GM10248 (cell line): ENCODE data around the gene ZFYVE1.
A peak's percentile ranks its signal among the peaks of the same experiment; 100 is the strongest.
"Not testable (repeated sequence)": the region's sequence is repeated elsewhere in the genome, so short reads cannot be mapped to it uniquely, and the experiment has no call there.

Source experiments
- CTCF ChIA-PET: fragments of 300-600 bp; sonication (Branson Sonifier 250); formaldehyde crosslinking; extraction: SDS; loops from one replicate; lab custom pipeline; 2021; ENCODE audit warnings: antibody characterized with exemption; lab: Yijun Ruan, JAX
- POLR2A ChIA-PET: fragments of 350-650 bp; sonication (Branson Sonifier 250); formaldehyde crosslinking; extraction: SDS; loops from one replicate; lab custom pipeline; 2020; ENCODE audit warnings: antibody characterized with exemption; lab: Yijun Ruan, JAX
- DNase-seq: peaks from one replicate; pipeline ENCODE4 v3.0.0; 2012; ENCODE audit errors: extremely low spot score
- CTCF ChIP-seq: IDR thresholded peaks from 2 replicates; pipeline ENCODE4 v1.5.1; 2012; ENCODE audit warnings: mild to moderate bottlenecking, low read depth; ENCODE audit errors: extremely low read depth, missing control alignments, control extremely low read depth

Gene ZFYVE1

DNA sequence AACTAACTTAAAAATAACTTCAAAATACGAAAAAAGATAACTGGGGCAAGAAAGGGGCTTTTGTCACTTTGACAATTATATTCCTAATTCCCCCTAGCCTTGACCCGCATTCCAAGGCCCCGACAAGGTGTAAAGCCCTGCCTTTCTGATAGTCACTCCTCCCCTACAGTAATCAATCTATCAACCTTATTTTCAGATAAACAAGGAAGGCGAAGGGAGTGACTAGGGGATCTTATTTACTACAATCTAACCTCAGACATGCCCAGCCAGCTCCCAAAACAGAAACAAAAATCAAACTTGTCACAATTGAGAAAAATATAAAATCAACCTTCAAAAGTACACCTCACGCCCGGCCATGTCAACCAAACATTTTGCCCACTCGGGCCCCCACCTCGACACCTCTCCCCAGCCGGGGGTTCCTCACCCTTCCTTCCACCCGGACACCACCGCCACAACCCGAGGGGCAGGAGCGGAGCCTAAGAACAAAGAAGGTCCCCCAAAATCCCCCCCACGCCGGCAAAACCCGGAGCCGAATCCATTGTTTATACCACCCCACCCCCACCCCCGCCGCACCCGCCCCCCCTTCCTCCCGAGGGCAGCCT is 562 bp downstream of the ZFYVE1 start:
- TF ChIP-seq CTCF = no peak
- ChIA-PET POLR2A (interaction anchor here (0.7 kb wide), 2 partner anchors 32 to 735 kb away, joined by 5 to 7 read pairs; partner anchors contain the start of gene RBM25), CTCF (interaction anchor here (1.1 to 1.8 kb wide), 4 partner anchors 9 to 78 kb away, joined by 3 to 6 read pairs (median 4); no protein-coding TSS in a partner anchor)
- no peak for DNase-seq

DNA sequence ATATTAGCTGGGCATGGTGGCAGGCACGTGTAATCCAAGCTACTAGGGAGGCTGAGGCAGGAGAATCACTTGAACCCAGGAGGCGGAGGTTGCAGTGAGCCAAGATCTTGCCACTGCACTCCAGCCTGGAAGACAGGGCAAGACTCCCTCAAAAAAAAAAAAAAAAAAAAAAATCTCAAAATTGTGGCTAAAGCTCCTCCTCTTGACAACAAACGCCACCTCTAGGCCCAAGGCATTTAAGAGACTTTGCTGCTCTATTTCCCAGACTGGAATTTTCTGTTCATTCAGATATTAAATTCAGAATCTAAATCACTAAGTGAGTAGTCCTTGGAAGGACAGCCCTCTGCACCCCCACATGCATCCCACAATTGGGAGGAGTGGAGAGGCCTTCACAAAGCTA is 1.4 kb downstream of the ZFYVE1 start:
- POLR2A ChIA-PET = interaction anchor here (0.7 kb wide), 1 partner anchor 79 kb away, joined by 4 read pairs; no protein-coding TSS in a partner anchor
- TF ChIP-seq CTCF = no peak
- CTCF ChIA-PET = interaction anchor here (1.0 kb wide), 1 partner anchor 11 kb away, joined by 3 read pairs; no protein-coding TSS in a partner anchor
- DNase-seq = no peak

GRCh38 chr14:73022051-73022450 is 4.9 kb downstream of the ZFYVE1 start:
- ChIA-PET POLR2A (no interaction called here), CTCF (no interaction called here)
- TF ChIP-seq CTCF = no peak
- DNase-seq = no peak

DNA sequence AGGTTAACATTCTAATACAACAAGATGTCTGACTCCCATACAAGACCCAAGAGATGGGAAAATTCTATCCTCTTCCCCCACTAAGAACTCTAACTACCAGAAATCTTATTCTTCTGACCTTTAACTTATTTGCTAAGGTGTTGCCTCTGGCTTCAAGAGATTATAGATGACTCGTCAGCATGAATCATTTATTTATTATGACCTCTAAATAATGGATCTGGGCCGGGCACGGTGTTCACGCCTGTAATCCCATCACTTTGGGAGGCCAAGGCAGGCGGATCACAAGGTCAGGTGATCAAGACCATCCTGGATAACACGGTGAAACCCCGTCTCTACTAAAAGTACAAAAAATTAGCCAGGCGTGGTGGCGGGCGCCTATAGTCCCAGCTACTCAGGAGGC is 10.9 kb downstream of the ZFYVE1 start:
- DNase-seq, POLR2A ChIA-PET, CTCF ChIA-PET: not testable (repeated sequence)

DNA sequence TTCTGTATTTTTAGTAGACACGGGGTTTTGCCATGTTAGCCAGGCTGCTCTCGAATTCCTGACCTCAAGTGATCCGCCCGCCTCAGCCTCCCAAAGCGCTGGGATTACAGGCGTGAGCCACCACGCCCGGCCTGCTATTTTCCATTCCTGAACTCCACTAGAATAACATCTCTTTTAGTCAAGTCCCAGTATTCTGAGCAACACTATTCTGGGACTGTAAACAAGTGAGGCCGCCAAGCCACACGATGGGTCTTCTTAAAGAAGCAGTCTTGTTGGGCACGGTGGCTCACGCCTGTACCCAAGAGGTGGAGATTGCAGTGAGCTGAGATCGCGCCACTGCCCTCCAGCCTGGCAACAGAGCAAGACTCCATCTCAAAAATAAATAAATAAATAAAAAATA is 11.4 kb downstream of the ZFYVE1 start:
- CTCF ChIA-PET = interaction anchor here (2.9 kb wide), 1 partner anchor 8 kb away, joined by 8 read pairs; no protein-coding TSS in a partner anchor
- DNase-seq, POLR2A ChIA-PET: not testable (repeated sequence)

- peak; percentile 71 for DNase-seq
- ChIA-PET POLR2A (no interaction called here), CTCF (interaction anchor here (0.9 to 2.9 kb wide), 4 partner anchors 10 to 13 kb away, joined by 3 to 8 read pairs (median 3); partner anchors contain the start of gene ZFYVE1)
- no peak for TF ChIP-seq CTCF
Measured at GRCh38 chr14:73014105-73014504, 12.8 kb downstream of the ZFYVE1 start.

DNA sequence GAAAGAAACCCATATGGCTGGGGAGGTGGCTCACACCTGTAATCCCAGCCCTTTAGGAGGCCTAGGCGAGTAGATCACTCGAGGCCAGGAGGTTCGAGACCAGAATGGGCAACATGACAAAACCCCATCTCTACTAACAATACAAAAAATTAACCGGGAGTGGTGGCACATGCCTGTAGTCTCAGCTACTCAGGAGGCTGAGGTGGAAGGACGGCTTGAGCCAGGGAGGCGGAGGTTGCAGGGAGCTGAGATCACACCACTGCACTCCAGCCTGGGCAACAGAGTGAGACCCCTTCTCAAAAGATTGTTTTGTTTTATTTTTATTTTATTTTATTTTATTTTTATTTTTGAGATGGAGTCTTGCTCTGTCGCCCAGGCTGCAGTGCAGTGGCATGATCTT is 15.7 kb downstream of the ZFYVE1 start:
- DNase-seq, POLR2A ChIA-PET, CTCF ChIA-PET: not testable (repeated sequence)

DNA sequence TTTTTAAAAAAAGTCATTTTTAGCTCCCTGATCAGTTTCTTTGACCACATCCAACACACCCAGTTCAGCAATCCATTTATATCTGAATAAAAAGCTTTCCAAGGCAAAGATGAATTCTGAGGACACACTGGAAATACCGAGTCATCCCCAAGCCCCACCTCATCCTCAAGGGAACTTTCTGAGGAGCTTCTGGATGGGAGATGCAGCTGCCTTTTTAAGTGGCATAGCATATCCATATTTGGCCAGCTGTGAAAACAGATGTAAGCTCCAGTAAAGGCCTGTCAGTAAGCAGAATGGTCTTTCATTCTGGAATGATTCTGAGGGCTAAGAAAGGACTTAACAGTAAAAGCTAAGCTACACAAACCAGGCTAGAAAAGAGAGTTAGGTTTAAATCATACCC is 18.4 kb downstream of the ZFYVE1 start:
- TF ChIP-seq CTCF = no peak
- ChIA-PET CTCF (no interaction called here), POLR2A (no interaction called here)
- DNase-seq = no peak
